Lung (tissue), 12 donors: ENCODE data around the gene SLC9A6. TPM values are rescaled to one million over a fixed set of nuclear protein-coding genes. Genes with fewer than 3 reads are reported as not detected.
"Not testable (repeated sequence)": the region's sequence is repeated elsewhere in the genome, so short reads cannot be mapped to it uniquely, and the experiment has no call there.

Experiments used
- ATAC-seq: fragments of 200-7000 bp; cut with Tn5 transposase; one replicate; pipeline ENCODE4 v1.9.1; 2020; ENCODE audit warnings: moderate number of reproducible peaks; ENCODE audit not compliant: insufficient read depth, low FRiP score
- DNase-seq, 3 donors: peaks; one replicate each; pipeline ENCODE4 v3.0.0-alpha.2; 2013 to 2017
- H3K27ac ChIP-seq, 2 donors: one replicate each; pipeline ENCODE4 v1.5.1; 2013; ENCODE audit warnings: mild to moderate bottlenecking in 2 of 2, moderate library complexity in 2 of 2, control low read depth in 1 of 2, inconsistent platforms in 1 of 2, low read depth in 1 of 2, low read length in 1 of 2
- H3K27me3 ChIP-seq, 3 donors: one replicate each; pipeline ENCODE4 v1.5.1; 2013; ENCODE audit warnings: low read length in 2 of 3; ENCODE audit not compliant: control insufficient read depth in 3 of 3, insufficient read depth in 3 of 3
- H3K36me3 ChIP-seq, 4 donors: one replicate each; pipeline ENCODE4 v1.5.1; 2013; ENCODE audit warnings: low read length in 4 of 4, mild to moderate bottlenecking in 1 of 4, moderate library complexity in 1 of 4; ENCODE audit not compliant: control insufficient read depth in 4 of 4, insufficient read depth in 4 of 4
- H3K4me1 ChIP-seq, 5 donors: one replicate each; pipeline ENCODE4 v1.5.1; 2013; ENCODE audit warnings: low read length in 5 of 5, mild to moderate bottlenecking in 2 of 5, moderate library complexity in 1 of 5; ENCODE audit not compliant: control insufficient read depth in 5 of 5, insufficient read depth in 5 of 5
- H3K4me3 ChIP-seq: one replicate; pipeline ENCODE4 v1.5.1; 2013; ENCODE audit warnings: mild to moderate bottlenecking, control low read depth, moderate library complexity
- H3K9ac ChIP-seq, 2 donors: one replicate each; pipeline ENCODE4 v1.5.1; 2013; ENCODE audit warnings: low read length in 2 of 2, control low read depth in 1 of 2; ENCODE audit not compliant: insufficient read depth in 1 of 2
- H3K9me3 ChIP-seq, 4 donors: one replicate each; pipeline ENCODE4 v1.5.1; 2013; ENCODE audit warnings: low read length in 3 of 4, mild to moderate bottlenecking in 1 of 4, moderate library complexity in 1 of 4; ENCODE audit not compliant: control insufficient read depth in 4 of 4, insufficient read depth in 3 of 4
- WGBS, 2 donors: extraction: QIAGEN DNeasy Blood & Tissue Kit; methylation state at CpG; one replicate each; pipeline ENCODE4 v1.1.7; 2013; 5-methylcytosine and 5-hydroxymethylcytosine counted together
- polyA plus RNA-seq, 2 donors: library from polyadenylated mRNA; stranded (reverse); fragments of 200-250 nt; gene quantifications; one replicate each; pipeline ENCODE4 v1.2.1, GENCODE V29; 2013
- total RNA-seq, 2 donors: library from RNA; depleted of rRNA in 1 of 2; stranded (reverse); fragments of >200 nt in 1 of 2; gene quantifications; one replicate each; pipeline ENCODE4 v1.2.1, GENCODE V29; 2014 to 2021
- TF ChIP-seq, protein P1 (sequence below): IDR thresholded peaks from 2 replicates; pipeline ENCODE4 v1.5.1; 2012; ENCODE audit warnings: mild to moderate bottlenecking; ENCODE audit errors: control extremely low read depth, extremely low read depth
- donor health status: control.
- donor health status: control.
- donor health status: Bipolar disorder and iron deficiency.
- donor health status: healthy.
- donor health status: DM: yes; HTN: yes; CAD: no.

Gene SLC9A6
- total and polyA plus RNA-seq, 4 donors = 8.0 to 19.2 (median 12.1) TPM

DNA sequence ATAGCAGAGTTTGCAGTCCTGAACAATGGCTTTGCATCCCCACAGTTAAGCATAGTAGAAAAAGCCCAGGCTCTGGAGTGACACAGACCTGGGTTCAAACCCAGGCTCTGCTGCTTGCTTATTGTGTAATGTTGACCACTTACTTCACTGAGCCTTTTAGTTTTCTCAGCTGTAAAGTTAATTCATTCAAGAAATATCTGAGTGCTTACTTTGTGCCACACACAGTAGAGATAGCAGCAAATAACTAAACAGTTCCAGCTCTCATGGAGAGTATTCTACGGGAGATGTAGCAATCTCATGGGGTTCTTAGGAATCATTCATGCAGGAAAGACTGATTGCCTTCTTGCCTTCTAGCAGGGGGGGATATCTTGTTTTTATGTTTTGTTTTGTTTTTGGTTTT, 63.2 kb downstream of the SLC9A6 start:
- Histone ChIP-seq H3K4me3 (no peak overlapping the region), H3K4me1 (peaks cover 0 to 17% (median 9%) of the 10 kb centered on the region in 5 donors), H3K27ac (no peak overlapping the region), H3K9ac (no peak overlapping the region), H3K9me3 (peaks cover 0 to 2% (median 0%) of the 10 kb centered on the region in 4 donors), H3K27me3 (peaks cover 0 to 7% (median 3%) of the 10 kb centered on the region in 3 donors), H3K36me3 (peaks cover 0 to 2% (median under 1%) of the 10 kb centered on the region in 4 donors)
- no peak for ATAC-seq
- DNase-seq = no peak
- TF ChIP-seq, protein P1, sequence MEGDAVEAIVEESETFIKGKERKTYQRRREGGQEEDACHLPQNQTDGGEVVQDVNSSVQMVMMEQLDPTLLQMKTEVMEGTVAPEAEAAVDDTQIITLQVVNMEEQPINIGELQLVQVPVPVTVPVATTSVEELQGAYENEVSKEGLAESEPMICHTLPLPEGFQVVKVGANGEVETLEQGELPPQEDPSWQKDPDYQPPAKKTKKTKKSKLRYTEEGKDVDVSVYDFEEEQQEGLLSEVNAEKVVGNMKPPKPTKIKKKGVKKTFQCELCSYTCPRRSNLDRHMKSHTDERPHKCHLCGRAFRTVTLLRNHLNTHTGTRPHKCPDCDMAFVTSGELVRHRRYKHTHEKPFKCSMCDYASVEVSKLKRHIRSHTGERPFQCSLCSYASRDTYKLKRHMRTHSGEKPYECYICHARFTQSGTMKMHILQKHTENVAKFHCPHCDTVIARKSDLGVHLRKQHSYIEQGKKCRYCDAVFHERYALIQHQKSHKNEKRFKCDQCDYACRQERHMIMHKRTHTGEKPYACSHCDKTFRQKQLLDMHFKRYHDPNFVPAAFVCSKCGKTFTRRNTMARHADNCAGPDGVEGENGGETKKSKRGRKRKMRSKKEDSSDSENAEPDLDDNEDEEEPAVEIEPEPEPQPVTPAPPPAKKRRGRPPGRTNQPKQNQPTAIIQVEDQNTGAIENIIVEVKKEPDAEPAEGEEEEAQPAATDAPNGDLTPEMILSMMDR = no peak
- 57 to 82% methylated on average over 1 of the region's 1 CpG for WGBS, 2 donors

DNA sequence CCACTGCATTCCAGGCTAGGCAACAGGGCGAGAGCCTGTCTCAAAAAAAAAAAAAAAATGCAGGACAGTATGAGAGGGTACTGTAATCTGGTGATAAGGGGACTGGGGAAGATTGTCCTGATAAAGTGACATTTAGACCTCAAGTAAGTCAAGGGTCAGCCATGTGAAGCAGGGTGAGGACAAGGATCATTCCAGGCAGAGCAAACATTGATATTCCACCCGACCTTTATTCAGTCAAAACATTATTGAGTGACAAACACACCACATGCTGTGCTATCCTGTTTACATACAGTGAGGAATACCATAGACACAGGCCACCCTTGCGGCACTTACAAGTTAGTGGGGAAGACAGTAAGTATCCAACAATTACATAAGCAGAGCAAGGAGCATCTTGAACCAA, 64.4 kb downstream of the SLC9A6 start:
- Histone ChIP-seq H3K27ac (no peak overlapping the region), H3K9me3 (peaks cover 0 to 2% (median 0%) of the 10 kb centered on the region in 4 donors), H3K4me3 (no peak overlapping the region), H3K4me1 (peaks cover 0 to 17% (median 9%) of the 10 kb centered on the region in 5 donors), H3K36me3 (peaks cover 0 to 2% (median 0%) of the 10 kb centered on the region in 4 donors), H3K27me3 (peaks cover 0 to 3% (median 3%) of the 10 kb centered on the region in 3 donors), H3K9ac (no peak overlapping the region)
- WGBS, 2 donors = 64 to 80% methylated on average over 3 of the region's 3 CpGs
- no peak for ATAC-seq
- TF ChIP-seq, protein P1 = no peak
- DNase-seq = no peak

DNA sequence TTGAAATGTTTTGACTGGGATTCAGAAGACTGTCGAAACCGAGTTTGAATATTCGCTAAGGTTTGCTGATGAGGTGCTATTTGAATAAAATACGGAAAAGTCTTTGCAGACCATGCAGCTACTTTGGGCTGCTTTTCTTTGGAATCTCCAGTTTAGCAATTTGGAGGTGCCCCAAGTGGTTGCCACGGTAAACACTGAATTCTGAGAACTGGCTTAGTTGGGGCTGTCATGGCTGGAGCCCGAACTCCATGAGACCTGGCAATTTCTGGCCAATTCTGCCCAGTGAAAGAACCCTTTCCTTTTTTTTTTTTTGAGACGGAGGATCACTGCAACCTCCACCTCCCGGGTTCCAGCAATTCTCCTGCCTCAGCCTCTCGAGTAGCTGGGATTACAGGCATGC, 65.6 kb downstream of the SLC9A6 start:
- H3K9me3 ChIP-seq, H3K36me3 ChIP-seq, H3K9ac ChIP-seq, ATAC-seq, H3K27ac ChIP-seq, H3K27me3 ChIP-seq, H3K4me3 ChIP-seq: not testable (repeated sequence)
- H3K4me1 ChIP-seq = peaks cover 0 to 17% (median 9%) of the 10 kb centered on the region in 5 donors
- 78 to 90% methylated on average over 4 to 7 of the region's 9 CpGs for WGBS, 2 donors
- peak; percentile 34 to 58 (median 58) for DNase-seq

DNA sequence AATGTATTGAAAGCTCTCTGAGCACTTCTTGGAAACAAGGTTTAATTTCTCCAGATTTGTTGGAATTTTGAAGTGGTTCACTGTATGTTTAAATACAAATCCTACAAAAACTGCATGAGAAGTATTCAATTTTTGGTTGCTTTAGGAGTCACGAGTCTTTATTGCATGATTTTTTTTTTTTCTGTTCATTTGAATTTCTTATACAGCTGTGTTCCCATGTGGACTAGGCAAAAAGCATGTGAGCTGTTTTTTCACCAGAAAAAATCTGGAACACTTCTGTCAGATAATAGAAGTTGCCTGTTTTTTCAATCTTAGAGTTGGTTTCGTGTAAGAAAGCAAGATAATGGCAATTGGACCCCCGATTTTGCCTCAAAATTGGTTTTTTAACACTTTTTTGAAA, 66.4 kb downstream of the SLC9A6 start:
- WGBS, 2 donors = 61 to 88% methylated on average over 3 of the region's 3 CpGs
- TF ChIP-seq, protein P1 = no peak
- no peaks in the 10 kb centered on the region for H3K36me3 ChIP-seq
- peaks cover 0 to 2% (median 0%) of the 10 kb centered on the region in 4 donors for H3K9me3 ChIP-seq
- no peak overlapping the region for H3K4me3 ChIP-seq
- H3K4me1 ChIP-seq = peaks cover 0 to 12% (median 7%) of the 10 kb centered on the region in 5 donors
- peak in 1 of 3 donors; percentile 30 for DNase-seq
- peaks cover 0 to 6% (median 3%) of the 10 kb centered on the region in 3 donors for H3K27me3 ChIP-seq
- no peak for ATAC-seq
- H3K27ac ChIP-seq = no peak overlapping the region
- no peak overlapping the region for H3K9ac ChIP-seq
